HG02763 (cell line): Measurements from ENCODE around the gene LIPA.
"Not testable (repeated sequence)": the region's sequence is repeated elsewhere in the genome, so short reads cannot be mapped to it uniquely, and the experiment has no call there.

ENCODE experiments used
- ATAC-seq: cut with Tn5 transposase; IDR thresholded peaks from one replicate; pipeline ENCODE4 v1.9.1; 2021; ENCODE audit warnings: mild to moderate bottlenecking, moderate library complexity; ENCODE audit not compliant: unreplicated experiment

The LIPA gene

DNA sequence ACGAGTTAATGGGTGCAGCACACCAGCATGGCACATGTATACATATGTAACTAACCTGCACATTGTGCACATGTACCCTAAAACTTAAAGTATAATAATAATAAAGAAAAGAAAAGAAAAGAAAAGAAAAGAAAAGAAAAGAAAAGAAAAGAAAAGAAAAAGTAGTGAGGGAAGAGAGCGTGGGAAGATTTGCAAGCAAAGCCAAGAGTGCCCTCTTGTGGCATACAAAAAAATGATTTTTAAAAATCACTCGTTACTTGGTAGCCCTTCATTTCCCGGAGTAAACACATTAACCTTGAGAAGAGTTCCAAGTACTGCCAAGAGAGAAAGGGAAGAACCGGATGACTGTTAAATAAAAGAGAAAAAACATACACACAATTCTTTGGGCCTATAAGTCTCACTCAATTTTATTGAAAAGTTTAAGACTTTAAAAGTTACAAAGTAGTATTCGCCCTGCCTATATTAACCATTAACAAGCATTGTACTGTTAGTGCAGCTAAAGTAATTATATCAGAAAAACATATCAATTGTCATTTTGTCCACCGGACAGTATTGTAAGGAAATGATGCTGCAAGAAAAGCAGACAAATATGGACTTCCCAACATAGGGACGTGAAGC, 38.3 kb downstream of the LIPA start:
- no peak for ATAC-seq

DNA sequence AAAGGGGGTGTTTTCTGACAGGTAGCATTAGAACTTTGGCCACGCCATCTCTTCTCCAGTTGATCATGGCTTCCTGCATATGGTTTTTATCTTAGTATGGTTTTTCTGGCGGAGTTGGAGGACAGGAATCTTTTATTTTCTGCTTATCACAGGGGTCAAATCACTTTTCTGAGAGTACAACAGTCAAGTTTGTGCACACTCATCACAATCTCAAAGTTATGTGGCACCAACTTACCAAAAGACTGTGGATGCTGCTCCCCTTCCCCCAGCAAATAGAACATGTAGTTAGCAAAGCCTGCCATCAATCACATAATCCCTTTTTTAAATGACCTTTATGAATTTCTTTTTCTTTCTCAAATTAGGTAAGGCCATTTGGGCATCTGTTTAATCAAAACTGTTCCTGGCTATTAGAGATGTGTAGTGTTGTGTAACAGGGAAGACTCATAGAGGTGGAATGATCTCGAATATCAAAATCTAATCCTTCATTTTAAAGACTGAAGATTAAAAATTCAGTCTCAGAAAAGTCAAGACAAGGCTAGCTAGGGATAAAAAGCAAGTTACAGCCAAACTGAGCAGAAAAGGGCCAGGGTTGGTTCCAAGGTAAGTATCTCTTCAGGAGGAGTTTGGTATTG, 40.7 kb downstream of the LIPA start:
- ATAC-seq, result no peak

DNA sequence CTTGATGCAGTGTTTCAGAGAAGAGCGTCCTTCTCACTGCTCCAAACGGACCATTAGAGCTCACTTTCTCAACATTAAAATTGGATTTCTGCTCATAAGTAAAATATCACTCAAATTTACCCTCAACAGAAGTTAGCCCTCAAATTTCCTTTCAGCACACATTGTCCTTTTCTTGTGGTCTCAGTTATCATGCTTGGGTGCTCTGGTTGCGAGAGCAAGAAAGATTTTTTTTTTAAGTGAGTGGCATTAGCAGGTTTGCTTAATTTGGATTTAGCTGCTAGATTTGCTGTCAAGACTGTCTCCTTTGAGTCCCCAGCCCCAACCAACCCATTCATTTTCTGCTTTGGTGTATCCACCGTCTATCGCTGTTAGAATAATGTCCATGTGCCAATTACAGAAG, 41.9 kb downstream of the LIPA start:
- no peak for ATAC-seq

DNA sequence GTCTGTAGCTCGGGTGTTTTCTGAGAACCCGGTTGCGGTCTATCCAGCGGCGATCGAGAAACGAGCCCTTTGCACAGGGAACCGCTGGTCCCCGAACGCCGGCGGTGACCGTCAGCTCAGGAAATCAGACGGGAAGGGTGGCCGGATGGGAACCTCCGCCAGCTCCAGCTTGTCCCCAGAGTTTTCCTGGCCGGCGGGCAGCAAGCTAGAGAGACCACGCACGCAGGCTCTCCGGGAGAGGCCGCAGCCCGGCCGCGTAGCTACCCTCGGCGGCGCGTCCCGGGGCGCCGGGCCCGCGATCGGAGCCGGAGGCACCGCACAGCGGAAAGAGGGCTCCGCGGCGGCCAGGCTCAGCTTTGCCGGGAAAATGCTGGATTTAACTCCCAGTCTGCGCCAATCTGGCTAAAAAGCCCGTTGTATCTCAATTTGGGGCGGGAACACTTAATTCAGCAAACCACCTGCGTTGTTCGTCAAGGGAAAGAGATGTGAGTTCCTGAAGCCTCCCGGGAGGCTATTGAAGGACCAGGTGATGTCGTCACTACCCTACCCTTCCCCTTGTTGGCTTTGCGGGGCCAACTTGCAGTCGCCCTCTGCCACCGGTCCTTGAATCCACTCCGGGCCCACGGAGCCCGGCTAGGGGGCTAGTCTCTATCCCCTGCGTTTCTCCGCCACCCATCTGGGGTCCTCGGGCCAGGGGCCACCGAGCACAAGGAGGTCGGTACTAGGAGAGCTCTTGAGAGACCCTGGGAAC, 43.6 kb downstream of the LIPA start:
- no peak for ATAC-seq

DNA sequence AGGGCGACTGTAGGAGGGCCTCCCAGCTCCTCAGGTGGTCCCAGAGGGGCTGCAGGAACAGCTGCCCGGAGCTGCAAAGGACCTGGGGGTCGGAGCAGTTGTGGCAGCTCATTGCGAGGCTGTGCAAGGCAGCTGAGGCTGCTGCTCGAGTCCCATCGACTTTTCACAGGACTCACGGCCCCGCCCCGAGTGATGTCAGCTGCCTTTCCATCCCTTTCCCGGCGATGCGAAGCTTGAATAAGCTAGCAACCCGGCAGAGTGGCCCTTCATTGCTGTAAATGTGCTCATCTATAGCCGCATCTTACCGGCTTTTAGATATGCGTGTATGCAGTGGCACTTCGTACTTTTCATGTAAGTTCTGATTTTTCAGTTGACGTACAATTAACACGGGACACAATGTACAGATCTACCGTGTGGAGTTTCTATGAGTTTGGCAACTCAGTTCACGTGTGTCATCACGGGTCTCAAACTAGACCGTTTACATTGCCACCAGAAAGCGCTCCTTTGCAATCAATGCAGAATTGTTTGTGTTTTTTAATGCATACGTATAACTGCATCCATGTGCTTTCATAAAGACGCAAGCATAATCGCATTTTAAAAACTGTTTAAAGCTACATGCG, 44.3 kb downstream of the LIPA start, which contains the start of gene CH25H:
CH25H (minus strand) TSS at position 137 of the 620 bp plus-strand sequence; CDS start at position 112, 25 bp downstream.
- ATAC-seq, result no peak

DNA sequence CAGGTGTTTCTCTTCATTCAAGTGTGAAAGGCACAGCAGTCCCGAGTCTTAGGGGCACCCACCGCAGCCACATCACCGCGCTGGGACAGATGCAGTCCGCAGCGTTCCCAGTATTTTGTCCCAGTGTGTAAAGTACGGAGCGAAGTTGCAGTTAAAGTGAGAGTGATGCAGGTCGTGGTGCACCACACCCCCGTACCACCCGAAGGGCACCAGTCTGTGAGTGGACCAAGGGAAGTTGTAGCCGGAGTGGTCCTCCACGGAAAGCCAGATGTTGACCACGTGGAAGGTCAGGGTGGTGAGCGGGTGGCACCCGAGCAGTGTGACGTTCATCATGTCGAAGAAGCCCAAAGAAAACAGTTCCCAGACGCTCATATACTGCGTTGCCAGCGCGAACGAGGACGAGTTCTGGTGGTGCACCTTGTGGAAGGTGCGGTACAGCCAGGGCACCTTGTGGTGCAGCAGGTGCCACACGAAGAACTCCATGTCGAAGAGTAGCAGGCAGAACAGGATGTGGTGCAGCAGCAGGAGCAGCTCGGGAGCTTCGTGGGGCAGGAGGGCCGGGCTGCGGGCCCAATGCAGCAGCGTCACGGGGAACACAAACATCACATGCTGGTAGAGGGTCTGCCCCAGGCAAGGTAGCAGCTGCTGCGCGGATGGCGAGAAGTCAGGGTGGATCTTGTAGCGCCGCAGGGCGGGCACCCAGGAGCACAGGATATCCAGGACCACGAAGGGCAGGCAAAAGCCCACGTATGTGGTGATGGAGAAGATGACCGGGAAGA, 45.0 kb downstream of the LIPA start:
- no peak for ATAC-seq

DNA sequence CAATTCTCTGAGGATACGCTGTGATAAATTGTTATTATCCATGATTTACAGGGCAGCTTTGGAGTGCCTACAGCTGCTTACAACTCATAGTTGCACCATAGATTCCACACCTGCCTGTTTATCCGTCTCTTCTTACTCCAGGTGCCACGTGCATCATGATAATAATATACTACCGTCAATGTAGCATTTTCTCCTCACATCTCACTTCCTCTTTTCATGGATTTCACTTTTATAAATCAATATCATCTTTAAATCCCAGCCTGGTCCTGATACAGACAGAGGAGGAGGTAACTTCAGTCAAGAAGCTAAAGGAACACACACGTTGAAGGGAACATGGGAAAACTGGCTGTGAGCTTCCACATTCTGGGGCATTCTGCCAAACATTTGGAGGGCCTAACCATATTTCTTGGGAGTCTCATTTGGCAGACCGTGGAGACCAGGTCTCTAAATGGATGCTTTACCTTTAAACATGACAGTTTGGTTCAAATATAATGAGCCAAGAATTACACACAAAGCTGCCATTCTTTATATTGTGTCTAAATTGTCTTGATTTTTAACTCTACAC, 46.9 kb downstream of the LIPA start:
- ATAC-seq, result no peak

DNA sequence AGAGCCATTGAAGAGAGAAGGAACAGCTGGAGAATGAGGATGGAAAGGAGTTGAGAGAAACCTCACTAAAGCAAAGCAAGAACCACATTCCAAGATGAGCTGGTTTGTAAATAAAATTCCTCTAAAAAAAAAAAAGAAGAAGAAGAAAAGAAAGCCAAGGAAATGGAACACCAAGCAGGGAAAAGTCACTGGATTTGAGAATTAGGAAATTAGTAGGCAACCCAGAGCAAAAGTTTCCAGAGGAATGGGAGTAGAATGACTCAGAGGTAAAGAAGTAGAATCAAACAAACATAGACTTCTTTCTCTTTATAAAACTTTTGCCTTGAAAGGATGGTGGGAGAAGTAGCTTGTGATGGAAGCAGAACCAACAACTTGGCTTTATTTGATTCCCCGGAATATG, 48.3 kb downstream of the LIPA start:
- no peak for ATAC-seq

DNA sequence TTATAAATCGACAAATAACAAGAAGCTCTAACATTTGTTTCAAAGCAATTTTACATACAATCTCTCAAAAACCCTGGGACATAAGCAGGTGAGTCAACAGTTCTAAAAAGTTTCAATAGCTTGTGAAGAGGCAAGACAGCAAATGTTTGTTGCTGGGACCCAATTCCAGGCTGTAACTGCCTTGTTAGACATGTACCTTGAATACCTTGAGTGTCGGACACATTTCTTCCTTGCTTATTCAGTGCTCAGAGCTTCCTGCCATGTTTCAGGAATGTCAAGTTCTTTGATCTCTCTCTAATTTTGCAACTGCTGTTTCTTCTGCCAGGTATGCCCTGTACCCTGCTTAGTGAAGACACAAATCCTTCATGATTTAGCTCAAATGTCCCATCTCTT, 49.5 kb downstream of the LIPA start:
- no peak for ATAC-seq

DNA sequence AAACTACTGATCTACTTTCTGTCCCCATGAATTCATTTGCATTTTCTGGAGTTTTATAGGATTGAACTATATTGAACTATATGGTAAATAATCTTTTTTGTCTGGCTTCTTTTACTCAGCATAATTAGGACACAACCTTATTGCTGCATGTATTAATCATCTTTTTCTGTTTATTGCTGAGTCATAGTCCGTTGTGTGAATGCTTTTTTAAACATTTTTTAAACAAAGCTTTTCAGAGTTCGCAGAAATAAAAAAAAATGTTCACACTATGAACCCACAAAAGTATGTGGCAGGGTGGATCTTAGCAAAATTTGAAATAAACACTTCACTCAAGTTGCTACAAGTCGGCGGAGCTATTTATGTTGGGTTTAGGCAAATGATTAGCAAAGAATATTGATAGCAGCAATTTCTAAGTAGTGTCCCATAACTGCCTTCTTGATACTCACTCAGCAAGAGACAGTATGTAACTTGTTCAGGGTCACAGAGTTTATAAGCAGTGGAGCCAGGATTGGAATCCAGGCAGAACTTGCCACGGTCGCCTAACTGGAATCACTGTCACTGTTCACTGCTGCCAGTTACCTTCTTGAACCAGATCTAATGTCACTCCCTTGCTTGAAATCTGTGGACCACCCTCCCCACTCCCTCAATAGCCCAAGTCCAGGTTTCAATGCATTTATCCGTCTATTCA, 50.1 kb downstream of the LIPA start:
- ATAC-seq, result no peak

DNA sequence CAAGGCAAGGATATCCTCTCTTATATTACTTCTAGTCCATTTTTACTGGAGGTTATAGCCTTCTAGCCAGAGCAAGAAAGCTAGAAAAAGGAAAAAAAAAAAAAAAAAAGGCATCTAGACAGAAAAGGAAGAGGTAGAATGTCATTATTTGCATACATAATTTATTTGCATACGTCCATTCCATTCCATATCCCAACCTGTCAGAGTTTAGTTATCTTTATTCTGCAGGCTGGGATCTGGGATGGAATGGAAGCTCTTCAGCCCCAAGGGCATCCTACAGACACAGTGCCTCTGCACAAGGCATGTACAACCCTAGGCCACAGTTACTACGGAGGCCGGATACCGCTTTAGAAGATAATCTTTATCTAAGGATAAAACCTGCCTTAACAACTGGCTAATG, 54.1 kb downstream of the LIPA start:
- no peak for ATAC-seq

DNA sequence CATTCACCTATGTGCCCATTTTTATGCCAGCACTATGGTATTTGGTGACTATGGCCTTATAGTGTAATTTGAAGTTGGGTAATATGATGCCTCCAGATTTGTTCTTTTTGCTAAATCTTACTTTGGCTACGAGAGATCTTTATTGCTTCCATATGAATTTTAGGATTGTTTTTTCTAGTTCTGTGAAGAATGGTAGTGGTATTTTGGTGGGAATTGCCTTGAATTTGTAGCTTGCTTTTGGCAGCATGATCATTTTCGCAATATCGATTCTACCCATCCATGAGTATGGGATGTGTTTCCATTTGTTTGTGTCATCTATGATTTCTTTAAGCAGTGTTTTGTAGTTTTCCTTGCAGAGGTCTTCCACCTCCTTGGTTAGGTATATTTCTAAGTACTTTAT, 60.3 kb downstream of the LIPA start:
- not testable (repeated sequence) for ATAC-seq

DNA sequence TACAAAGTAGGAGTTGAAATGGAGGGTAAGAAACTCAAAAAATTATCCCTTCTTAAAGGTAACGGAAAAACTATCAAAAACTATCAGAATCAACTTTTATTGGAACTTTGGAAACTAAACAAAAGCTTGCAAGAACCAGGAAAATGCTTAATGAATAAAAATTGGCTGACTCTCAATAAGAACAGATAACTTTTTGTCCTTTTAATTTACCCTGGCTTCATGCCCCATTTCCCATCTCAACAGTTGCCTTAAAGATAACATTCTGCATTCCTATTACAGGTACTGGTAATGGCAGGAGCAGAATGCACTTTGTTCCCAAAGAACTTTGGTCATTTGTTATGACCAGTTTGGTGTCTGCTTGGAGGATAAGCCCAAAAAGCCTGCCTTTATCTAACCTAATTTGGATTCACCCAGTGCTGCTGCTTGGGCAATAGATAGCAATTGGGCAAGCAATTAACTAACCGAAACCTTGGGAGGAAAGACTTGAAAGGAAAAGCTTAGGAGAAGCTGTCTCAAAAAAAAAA, 62.3 kb downstream of the LIPA start:
- ATAC-seq, result no peak

DNA sequence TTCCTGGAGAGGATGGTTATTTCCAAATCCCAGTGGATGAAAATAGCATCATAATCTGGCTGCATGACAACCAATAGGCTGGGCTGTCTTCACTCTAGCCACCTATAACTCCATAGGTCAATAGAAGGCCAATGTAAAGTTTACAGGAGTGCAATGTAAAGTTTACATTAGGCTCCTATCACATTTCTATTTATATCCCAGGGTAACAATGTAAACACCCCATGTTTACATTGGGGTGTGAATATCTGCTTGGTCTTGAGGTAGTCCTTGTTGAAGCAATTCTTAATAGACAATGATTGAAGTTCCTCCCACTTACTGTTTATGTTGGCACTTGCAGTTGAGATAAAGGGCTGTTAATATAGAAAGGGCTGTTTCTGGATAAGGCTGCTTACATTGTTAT, 65.9 kb downstream of the LIPA start:
- ATAC-seq, result no peak

DNA sequence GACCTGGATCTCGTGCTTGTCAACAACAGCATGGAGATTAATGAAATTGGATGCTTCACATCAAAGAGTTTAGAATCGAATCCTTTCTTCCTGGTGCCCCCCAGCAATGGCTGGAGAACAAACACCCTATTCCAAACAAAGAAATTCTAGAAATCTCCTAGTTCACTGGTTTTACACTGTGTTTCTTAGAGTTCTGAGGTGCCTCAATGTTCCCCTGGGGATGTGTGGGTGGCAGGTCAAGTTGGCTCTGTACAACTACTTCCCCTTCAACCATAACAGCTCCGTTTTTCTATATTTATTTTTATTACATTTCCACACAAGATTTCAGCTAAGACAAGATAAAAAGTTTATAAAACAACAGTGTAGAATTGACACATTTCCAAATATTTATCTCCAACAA, 66.9 kb downstream of the LIPA start:
- ATAC-seq, result no peak

DNA sequence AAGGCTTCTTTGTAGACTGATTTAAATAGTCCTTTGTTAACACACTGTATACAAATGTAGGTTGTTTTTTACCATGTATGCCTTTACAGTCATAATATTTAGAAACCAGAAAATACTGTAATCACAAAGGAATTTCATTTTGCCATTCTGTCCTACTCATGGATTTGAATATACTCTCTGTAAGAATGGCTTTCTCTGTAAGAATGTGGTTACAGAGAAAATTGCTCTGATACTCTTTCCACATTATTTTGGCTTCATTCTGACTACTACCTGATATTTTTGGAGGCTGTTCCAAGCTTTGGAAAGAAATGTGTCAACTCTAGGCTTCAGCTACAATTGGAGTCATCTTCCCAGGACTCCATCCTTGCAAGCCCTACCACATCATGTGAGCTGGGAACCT, 68.0 kb downstream of the LIPA start:
- ATAC-seq, result no peak

DNA sequence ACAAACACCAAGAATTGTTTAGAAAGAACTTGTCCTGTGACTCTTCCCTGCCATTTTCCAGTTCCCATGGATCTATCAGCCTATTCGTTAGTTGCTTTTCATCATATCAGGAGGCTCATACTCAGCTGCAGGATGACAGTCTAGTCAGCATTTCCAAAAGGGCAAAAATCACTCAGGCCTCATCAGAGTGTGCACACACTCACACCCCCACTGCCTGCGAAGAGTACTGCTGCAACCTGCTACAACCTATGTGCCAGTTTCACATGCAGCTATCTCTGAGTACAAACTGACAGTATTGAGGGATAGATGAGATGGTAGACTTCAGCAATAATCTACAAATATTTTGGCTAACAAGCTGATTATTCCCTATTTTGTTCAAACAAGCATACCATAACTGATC, 68.7 kb downstream of the LIPA start:
- ATAC-seq, result no peak

DNA sequence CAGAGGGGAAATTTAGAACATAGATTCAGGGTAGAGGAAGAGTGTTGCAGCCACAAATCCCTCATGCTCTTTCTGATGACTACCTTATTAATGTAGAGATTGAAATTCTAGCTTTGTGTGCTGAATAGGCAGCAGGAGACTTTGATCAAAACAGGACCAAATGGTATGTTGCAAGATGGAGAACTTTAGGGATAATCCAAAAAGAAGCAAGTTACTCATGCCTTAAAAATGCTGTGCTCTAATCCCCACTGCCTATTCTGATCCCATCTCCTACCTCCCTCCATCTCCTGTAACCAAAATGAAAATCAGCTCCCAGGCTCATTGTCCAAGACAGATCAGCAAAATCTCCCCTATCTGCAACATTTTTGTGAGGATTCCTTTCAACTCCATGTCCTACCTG, 75.8 kb downstream of the LIPA start:
- no peak for ATAC-seq

DNA sequence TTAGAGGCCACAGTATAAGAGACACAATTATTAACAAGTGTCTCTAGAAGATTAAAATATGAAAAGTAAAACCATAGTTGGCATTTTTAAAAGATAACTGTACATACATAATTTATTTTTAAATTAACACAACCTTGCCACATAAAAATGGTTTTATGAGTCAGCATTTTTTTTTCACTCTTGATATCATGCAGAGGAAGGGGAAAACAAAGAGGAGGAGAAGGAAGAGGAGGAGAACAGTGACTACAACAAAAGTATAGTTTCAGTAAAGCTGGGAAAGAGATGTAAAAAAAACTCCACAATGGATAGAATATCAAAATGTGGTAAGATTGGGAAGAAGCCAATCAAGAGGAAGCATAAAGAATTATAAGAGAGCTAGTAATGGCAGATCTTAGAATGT, 78.5 kb downstream of the LIPA start:
- no peak for ATAC-seq

DNA sequence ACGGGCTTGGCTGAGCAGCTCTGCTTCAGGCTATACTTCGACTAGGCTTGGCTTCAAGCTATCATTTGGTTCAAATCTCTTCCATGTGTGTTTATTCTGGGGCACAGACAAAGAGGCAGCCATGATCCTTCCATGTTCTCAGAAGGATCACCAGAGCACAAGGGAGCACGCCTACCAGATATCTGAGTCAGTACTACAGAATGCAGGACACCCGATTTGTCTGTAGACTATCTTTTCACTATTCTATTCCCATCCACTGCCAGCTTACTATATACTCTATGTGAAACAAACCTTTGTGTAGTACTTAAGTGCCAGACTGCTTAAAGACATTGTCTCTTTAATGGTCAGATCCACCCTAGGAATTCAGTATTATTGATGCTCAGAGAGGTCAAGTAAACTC, 79.6 kb downstream of the LIPA start:
- no peak for ATAC-seq
